Trophoblast cell (in vitro differentiated cells and primary cell): Measurements from ENCODE around the gene STAB2.

Experiments
- DNase-seq, 2 donors: peaks; one replicate each; pipeline ENCODE4 v3.0.0-alpha.2; 2016
- H2AFZ ChIP-seq: 2 replicates; pipeline ENCODE4 v1.6.1; 2013; ENCODE audit warnings: low read length, moderate library complexity, mild to moderate bottlenecking; ENCODE audit not compliant: insufficient read depth, poor library complexity
- H2AK5ac ChIP-seq: 2 replicates; pipeline ENCODE4 v1.6.1; 2013; ENCODE audit warnings: mild to moderate bottlenecking, low read length
- H2BK120ac ChIP-seq: 2 replicates; pipeline ENCODE4 v1.6.1; 2013; ENCODE audit warnings: low read length, mild to moderate bottlenecking, moderate library complexity; ENCODE audit not compliant: insufficient read depth, poor library complexity
- H2BK12ac ChIP-seq: 2 replicates; pipeline ENCODE4 v1.6.1; 2013; ENCODE audit warnings: mild to moderate bottlenecking, low read length, moderate library complexity
- H2BK5ac ChIP-seq: 2 replicates; pipeline ENCODE4 v1.6.1; 2013; ENCODE audit warnings: low read length, low read depth, moderate library complexity, mild to moderate bottlenecking; ENCODE audit not compliant: poor library complexity
- H3K14ac ChIP-seq: 2 replicates; pipeline ENCODE4 v1.6.1; 2013; ENCODE audit warnings: mild to moderate bottlenecking, low read length
- H3K18ac ChIP-seq: 2 replicates; pipeline ENCODE4 v1.6.1; 2013; ENCODE audit warnings: mild to moderate bottlenecking, low read length
- H3K23ac ChIP-seq: 2 replicates; pipeline ENCODE4 v1.6.1; 2013; ENCODE audit warnings: low read length
- H3K27ac ChIP-seq: 2 replicates; pipeline ENCODE4 v1.5.1; 2013; ENCODE audit warnings: low read depth, mild to moderate bottlenecking, inconsistent platforms, low read length, moderate library complexity
- H3K27me3 ChIP-seq: 2 replicates; pipeline ENCODE4 v1.6.1; 2013; ENCODE audit warnings: inconsistent platforms, mild to moderate bottlenecking, low read length, moderate library complexity; ENCODE audit not compliant: insufficient read depth
- H3K36me3 ChIP-seq, 2 experiments: 1 replicate in 1 of 2; 2 replicates in 1 of 2; pipeline ENCODE4 v1.6.1; 2013; ENCODE audit warnings: low read length in 2 of 2, mild to moderate bottlenecking in 2 of 2, moderate library complexity in 1 of 2; ENCODE audit not compliant: insufficient read depth in 2 of 2, control insufficient read depth in 1 of 2
- H3K4ac ChIP-seq: 2 replicates; pipeline ENCODE4 v1.6.1; 2013; ENCODE audit warnings: low read depth, mild to moderate bottlenecking, low read length, moderate library complexity
- H3K4me1 ChIP-seq, 2 experiments: 1 replicate in 1 of 2; 2 replicates in 1 of 2; pipeline ENCODE4 v1.6.1; 2013; ENCODE audit warnings: low read length in 2 of 2, mild to moderate bottlenecking in 2 of 2, moderate library complexity in 1 of 2; ENCODE audit not compliant: insufficient read depth in 2 of 2, control insufficient read depth in 1 of 2
- H3K4me2 ChIP-seq: 2 replicates; pipeline ENCODE4 v1.6.1; 2013; ENCODE audit warnings: inconsistent platforms, mild to moderate bottlenecking, low read length, moderate library complexity
- H3K4me3 ChIP-seq: 2 replicates; pipeline ENCODE4 v1.5.1; 2013; ENCODE audit warnings: mild to moderate bottlenecking, low read depth, low read length, inconsistent platforms
- H3K79me1 ChIP-seq: one replicate; pipeline ENCODE4 v1.6.1; 2013; ENCODE audit warnings: low read length
- H3K79me2 ChIP-seq: 2 replicates; pipeline ENCODE4 v1.6.1; 2013; ENCODE audit warnings: low read length, mild to moderate bottlenecking; ENCODE audit not compliant: control insufficient read depth, insufficient read depth, poor library complexity
- H3K9ac ChIP-seq: 2 replicates; pipeline ENCODE4 v1.6.1; 2013; ENCODE audit warnings: mild to moderate bottlenecking, low read length
- H3K9me3 ChIP-seq: 2 replicates; pipeline ENCODE4 v1.6.1; 2013; ENCODE audit warnings: low read depth, mild to moderate bottlenecking, control low read depth, inconsistent platforms, low read length; ENCODE audit not compliant: insufficient read depth
- H4K12ac ChIP-seq: 2 replicates; pipeline ENCODE4 v1.6.1; 2013; ENCODE audit warnings: low read depth, mild to moderate bottlenecking, low read length, moderate library complexity
- H4K8ac ChIP-seq: 2 replicates; pipeline ENCODE4 v1.6.1; 2013; ENCODE audit warnings: low read depth, mild to moderate bottlenecking, low read length, moderate library complexity
- H4K91ac ChIP-seq: one replicate; pipeline ENCODE4 v1.6.1; 2013; ENCODE audit warnings: low read depth, mild to moderate bottlenecking, low read length, moderate library complexity
- WGBS: extraction: QIAGEN DNeasy Blood & Tissue Kit; methylation state at CpG from one replicate; pipeline ENCODE4 v1.1.7; 2013; ENCODE audit warnings: missing lambda C conversion rate; ENCODE audit not compliant: insufficient read length, insufficient coverage; ENCODE audit errors: extremely low coverage; 5-methylcytosine and 5-hydroxymethylcytosine counted together

Gene STAB2

DNA sequence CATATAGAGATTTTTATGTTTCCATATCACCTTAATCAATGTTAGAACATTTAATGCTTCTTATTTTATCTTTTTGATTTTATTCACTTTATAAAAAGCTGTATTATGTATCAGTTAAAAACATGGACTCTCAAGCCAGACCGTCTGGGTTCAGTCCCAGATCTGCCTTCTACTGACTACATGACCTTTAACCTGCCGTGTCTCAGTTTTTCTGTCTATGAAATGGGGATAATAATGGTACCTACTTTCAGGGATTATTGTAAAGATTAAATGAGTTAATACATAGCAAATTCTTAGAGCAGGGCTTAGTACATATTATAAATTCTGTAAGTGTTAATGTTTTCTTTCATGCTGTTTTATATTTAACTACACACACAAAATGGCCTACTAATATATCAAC is 50.4 kb downstream of the STAB2 start:
- Histone ChIP-seq H2BK120ac (no peak overlapping the region), H3K36me3 (no peaks in the 10 kb centered on the region), H4K91ac (no peak overlapping the region), H3K27me3 (no peaks in the 10 kb centered on the region), H3K4me2 (no peak overlapping the region), H3K4me3 (no peak overlapping the region), H2AFZ (no peak overlapping the region), H2BK12ac (no peak overlapping the region), H2BK5ac (no peak overlapping the region), H4K12ac (no peak overlapping the region), H3K23ac (no peak overlapping the region), H3K14ac (no peak overlapping the region), H3K79me2 (no peaks in the 10 kb centered on the region), H3K4me1 (no peaks in the 10 kb centered on the region), H3K18ac (no peak overlapping the region), H3K9ac (no peak overlapping the region), H2AK5ac (no peak overlapping the region), H3K4ac (no peak overlapping the region), H3K9me3 (peaks cover 3% of the 10 kb centered on the region), H3K79me1 (no peaks in the 10 kb centered on the region), H4K8ac (no peak overlapping the region), H3K27ac (no peak overlapping the region)
- whole genome bisulfite sequencing: no CpG with 5 or more reads among the region's 2 CpGs
- no peak for DNase-seq

DNA sequence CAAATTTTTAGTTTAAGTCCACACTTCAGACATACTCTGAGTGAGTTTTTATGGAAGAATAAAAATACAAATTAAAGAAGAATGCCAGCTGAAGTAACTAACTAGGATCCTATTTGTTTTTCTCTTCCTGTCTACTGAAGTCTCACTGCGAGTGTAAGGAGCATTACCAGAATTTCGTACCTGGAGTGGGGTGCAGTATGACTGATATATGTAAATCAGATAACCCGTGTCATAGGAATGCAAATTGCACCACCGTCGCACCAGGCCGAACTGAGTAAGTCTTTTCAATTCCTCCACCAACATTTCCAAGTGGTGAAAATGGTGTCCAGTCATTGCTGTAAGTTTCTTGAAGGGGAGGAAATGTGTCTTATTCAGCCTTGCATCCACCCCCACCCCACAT is 52.9 kb downstream of the STAB2 start:
- Histone ChIP-seq H2AFZ (no peak overlapping the region), H3K4me1 (no peaks in the 10 kb centered on the region), H3K4me2 (no peak overlapping the region), H2BK5ac (no peak overlapping the region), H2BK120ac (no peak overlapping the region), H2AK5ac (no peak overlapping the region), H3K18ac (no peak overlapping the region), H4K12ac (no peak overlapping the region), H3K4me3 (no peak overlapping the region), H3K14ac (no peak overlapping the region), H3K79me1 (no peaks in the 10 kb centered on the region), H4K8ac (no peak overlapping the region), H3K9ac (no peak overlapping the region), H3K27ac (no peak overlapping the region), H3K79me2 (no peaks in the 10 kb centered on the region), H3K27me3 (no peaks in the 10 kb centered on the region), H2BK12ac (no peak overlapping the region), H3K4ac (no peak overlapping the region), H3K36me3 (no peaks in the 10 kb centered on the region), H4K91ac (no peak overlapping the region), H3K23ac (no peak overlapping the region), H3K9me3 (peaks cover 4% of the 10 kb centered on the region)
- no CpG with 5 or more reads among the region's 6 CpGs for WGBS
- no peak for DNase-seq

DNA sequence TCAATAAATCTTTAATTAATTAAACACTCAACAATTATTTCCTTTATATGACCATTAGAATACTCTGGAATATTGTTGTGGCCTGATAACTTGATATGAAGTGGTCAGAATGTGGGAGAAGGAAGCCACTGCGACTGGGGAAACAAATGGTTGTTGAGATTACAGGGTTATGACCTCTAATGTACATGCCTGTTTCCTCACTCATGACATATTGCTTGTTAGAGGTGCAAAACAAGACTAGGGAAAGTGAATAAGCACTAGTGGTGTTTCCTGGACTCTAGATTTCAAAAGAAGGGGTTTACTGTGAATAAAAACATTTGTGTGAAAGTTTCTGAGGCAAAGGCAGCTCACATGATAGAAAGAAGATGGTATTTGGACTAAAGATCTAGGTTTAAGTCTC is 53.3 kb downstream of the STAB2 start:
- DNase-seq: no peak
- Histone ChIP-seq H3K79me1 (no peaks in the 10 kb centered on the region), H4K91ac (no peak overlapping the region), H3K14ac (no peak overlapping the region), H3K36me3 (no peaks in the 10 kb centered on the region), H3K23ac (no peak overlapping the region), H3K4me3 (no peak overlapping the region), H4K8ac (no peak overlapping the region), H3K9ac (no peak overlapping the region), H3K27me3 (no peaks in the 10 kb centered on the region), H2BK5ac (no peak overlapping the region), H4K12ac (no peak overlapping the region), H3K4ac (no peak overlapping the region), H3K4me2 (no peak overlapping the region), H2AK5ac (no peak overlapping the region), H2BK120ac (no peak overlapping the region), H2BK12ac (no peak overlapping the region), H3K79me2 (no peaks in the 10 kb centered on the region), H3K4me1 (no peaks in the 10 kb centered on the region), H2AFZ (no peak overlapping the region), H3K27ac (no peak overlapping the region), H3K9me3 (peaks cover 3% of the 10 kb centered on the region), H3K18ac (no peak overlapping the region)
- WGBS: no CpG with 5 or more reads among the region's 1 CpG

DNA sequence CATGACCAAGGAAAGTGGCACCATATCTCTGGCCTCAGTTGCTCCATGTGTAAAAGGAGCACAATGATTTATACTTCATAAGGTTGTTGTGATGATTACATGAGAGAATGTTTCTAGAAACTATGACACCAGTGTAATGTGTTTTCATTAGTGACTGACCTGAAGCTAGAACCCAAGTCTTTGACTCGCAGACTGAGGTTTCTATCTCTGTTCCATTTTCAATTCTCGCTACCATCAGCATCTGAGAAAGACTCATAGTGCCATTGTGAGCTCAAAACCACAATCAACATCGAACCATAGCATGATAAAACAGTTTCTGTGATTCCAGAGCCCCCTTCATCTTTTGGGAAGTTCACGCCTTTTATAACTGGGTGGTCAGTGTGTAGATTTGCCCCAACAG is 53.8 kb downstream of the STAB2 start:
- Histone ChIP-seq H3K4me1 (peaks cover 0 to 2% of the 10 kb centered on the region in 2 experiments), H3K27me3 (no peaks in the 10 kb centered on the region), H3K9ac (no peak overlapping the region), H4K8ac (no peak overlapping the region), H4K91ac (no peak overlapping the region), H4K12ac (no peak overlapping the region), H3K9me3 (peaks cover 2% of the 10 kb centered on the region), H2BK5ac (no peak overlapping the region), H3K27ac (no peak overlapping the region), H2AK5ac (no peak overlapping the region), H2AFZ (no peak overlapping the region), H3K23ac (no peak overlapping the region), H3K36me3 (no peaks in the 10 kb centered on the region), H3K18ac (no peak overlapping the region), H3K4ac (no peak overlapping the region), H3K79me1 (no peaks in the 10 kb centered on the region), H2BK120ac (no peak overlapping the region), H3K4me2 (no peak overlapping the region), H2BK12ac (no peak overlapping the region), H3K4me3 (no peak overlapping the region), H3K79me2 (no peaks in the 10 kb centered on the region), H3K14ac (no peak overlapping the region)
- no CpG with 5 or more reads among the region's 4 CpGs for WGBS
- no peak for DNase-seq
